HCT116 (cell line): ENCODE data around the gene SAMSN1.

Experiments
- CTCF ChIP-seq, 3 experiments: fragments of 200-600 bp in 1 of 3; sonication (generic) in 1 of 3; IDR thresholded peaks in 2 of 3; conservative IDR thresholded peaks in 1 of 3; 2 replicates each; pipeline ENCODE4 v1.5.1; 2012 to 2017; ENCODE audit warnings: low read depth in 2 of 3, low read length in 2 of 3, antibody characterized with exemption in 1 of 3, borderline replicate concordance in 1 of 3, control low read depth in 1 of 3, mild to moderate bottlenecking in 1 of 3, mixed read lengths in 1 of 3, mixed run types in 1 of 3, moderate library complexity in 1 of 3; ENCODE audit not compliant: insufficient read depth in 1 of 3
- EGR1 ChIP-seq: IDR thresholded peaks from 2 replicates; pipeline ENCODE4 v1.6.1; 2012; ENCODE audit warnings: low read depth
- MAX ChIP-seq: IDR thresholded peaks from 2 replicates; pipeline ENCODE4 v1.6.1; 2012
- POLR2A ChIP-seq: IDR thresholded peaks from 2 replicates; pipeline ENCODE4 v1.7.0; 2011; ENCODE audit warnings: borderline replicate concordance; ENCODE audit not compliant: insufficient read depth, insufficient read length; ENCODE audit errors: extremely low read depth
- REST ChIP-seq: IDR thresholded peaks from 2 replicates; pipeline ENCODE4 v1.6.1; 2012; ENCODE audit warnings: low read depth
- SP1 ChIP-seq: IDR thresholded peaks from 2 replicates; pipeline ENCODE4 v1.6.1; 2012; ENCODE audit warnings: low read depth

- TF ChIP-seq POLR2A (no peak), CTCF (IDR thresholded peaks at IDR 0.05 in 2 of 3, conservative IDR thresholded peaks at IDR 0.05 in 1 of 3; ENCODE audit: borderline replicate concordance in 1 of 3, insufficient read depth in 1 of 3, low read depth in 2 of 3, low read length in 2 of 3) (no peak), EGR1 (no peak), MAX (no peak), SP1 (no peak), REST (no peak)
Measured at GRCh38 chr21:14542638-14543037, 3.5 kb downstream of the SAMSN1 start.
